ENCODE results near the gene LRRIQ3. TPM values are rescaled to one million over a fixed set of nuclear protein-coding genes. Genes with fewer than 3 reads are reported as not detected.

LRRIQ3 gene
- total RNA-seq, 1 experiment from 2014 or later: 0.26 TPM

DNA sequence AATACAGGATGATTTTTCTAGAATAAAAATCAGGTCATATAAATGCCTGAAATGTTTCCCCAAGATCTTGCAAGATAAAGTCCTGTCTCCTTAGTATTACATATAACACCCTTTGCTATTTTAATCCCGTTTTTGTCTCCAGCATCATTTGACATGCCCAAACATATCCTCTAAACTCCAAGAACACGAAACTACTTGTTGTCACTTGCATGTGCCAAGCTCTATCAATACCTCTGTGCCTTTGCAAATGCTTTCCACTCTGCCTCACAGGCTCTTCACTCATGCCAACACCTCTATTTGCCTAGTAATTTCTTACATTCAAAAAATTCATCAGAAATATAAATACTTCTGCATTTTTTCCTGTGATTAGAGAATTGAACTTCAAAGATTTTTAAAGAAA, 37.9 kb downstream of the LRRIQ3 start:
- H3K27ac Mint-ChIP-seq: no peak overlapping the region

More for the DNA sequence above, 37.9 kb downstream of the LRRIQ3 start:
- Mint-ChIP-seq H3K4me3 (no peak overlapping the region), H3K4me1 (no peaks in the 10 kb centered on the region), H3K9me3 (no peaks in the 10 kb centered on the region), H3K36me3 (ENCODE audit: insufficient read depth in 1 of 3, low read depth in 3 of 3) (no peaks in the 10 kb centered on the region), H3K27me3 (ENCODE audit: low read depth) (peaks cover 3% of the 10 kb centered on the region; the same call in 1 of the 2 replicates)
- Histone ChIP-seq H3K56ac (ENCODE audit: insufficient read length, low read depth, low read length) (no peak overlapping the region), H4K5ac (ENCODE audit: insufficient read length, low read depth, low read length) (no peak overlapping the region), H3K4me2 (ENCODE audit: insufficient read depth, insufficient read length, low read length) (no peak overlapping the region), H2BK15ac (ENCODE audit: low read depth, low read length) (no peak overlapping the region), H3K14ac (ENCODE audit: insufficient read depth, low read length) (no peak overlapping the region), H2BK5ac (ENCODE audit: insufficient read length, low read length) (no peak overlapping the region), H2BK12ac (ENCODE audit: insufficient read length, low read depth, low read length) (no peak overlapping the region), H4K20me1 (ENCODE audit: control insufficient read depth, insufficient read depth, insufficient read length) (no peaks in the 10 kb centered on the region), H2AK5ac (ENCODE audit: insufficient read length, low read length) (no peak overlapping the region), H2BK120ac (ENCODE audit: low read depth, low read length, poor library complexity, severe bottlenecking) (no peak overlapping the region), H4K91ac (ENCODE audit: insufficient read length, low read depth, low read length) (no peak overlapping the region), H3K4me1 (ENCODE audit: insufficient read depth, low read length) (no peaks in the 10 kb centered on the region), H3K9ac (ENCODE audit: extremely low read depth, insufficient read length, low read length) (no peak overlapping the region), H2BK20ac (ENCODE audit: low read depth, low read length, poor library complexity, severe bottlenecking) (no peak overlapping the region), H3K27me3 (ENCODE audit: insufficient read depth, low read length) (no peaks in the 10 kb centered on the region), H3K79me1 (ENCODE audit: insufficient read depth, low read depth, low read length, poor library complexity, severe bottlenecking) (no peaks in the 10 kb centered on the region), H3K23ac (ENCODE audit: insufficient read length, low read depth, low read length) (no peak overlapping the region), H3K9me3 (ENCODE audit: control insufficient read depth, low read depth, low read length) (no peaks in the 10 kb centered on the region), H2AFZ (ENCODE audit: low read length) (no peak overlapping the region), H3K18ac (ENCODE audit: insufficient read length, low read depth, low read length) (no peak overlapping the region), H3K4ac (ENCODE audit: low read depth, low read length) (no peak overlapping the region), H3K79me2 (ENCODE audit: insufficient read depth, low read length) (no peaks in the 10 kb centered on the region), H3K27ac (ENCODE audit: insufficient read length, low read depth, low read length) (no peak overlapping the region), H3T11ph (ENCODE audit: low read length) (no peak overlapping the region), H3K23me2 (ENCODE audit: insufficient read length, low read depth, low read length, poor library complexity, severe bottlenecking) (no peaks in the 10 kb centered on the region), H4K8ac (replicated peaks; ENCODE audit: insufficient read length, low read depth, low read length) (no peak overlapping the region)
- TF ChIP-seq, protein P1, sequence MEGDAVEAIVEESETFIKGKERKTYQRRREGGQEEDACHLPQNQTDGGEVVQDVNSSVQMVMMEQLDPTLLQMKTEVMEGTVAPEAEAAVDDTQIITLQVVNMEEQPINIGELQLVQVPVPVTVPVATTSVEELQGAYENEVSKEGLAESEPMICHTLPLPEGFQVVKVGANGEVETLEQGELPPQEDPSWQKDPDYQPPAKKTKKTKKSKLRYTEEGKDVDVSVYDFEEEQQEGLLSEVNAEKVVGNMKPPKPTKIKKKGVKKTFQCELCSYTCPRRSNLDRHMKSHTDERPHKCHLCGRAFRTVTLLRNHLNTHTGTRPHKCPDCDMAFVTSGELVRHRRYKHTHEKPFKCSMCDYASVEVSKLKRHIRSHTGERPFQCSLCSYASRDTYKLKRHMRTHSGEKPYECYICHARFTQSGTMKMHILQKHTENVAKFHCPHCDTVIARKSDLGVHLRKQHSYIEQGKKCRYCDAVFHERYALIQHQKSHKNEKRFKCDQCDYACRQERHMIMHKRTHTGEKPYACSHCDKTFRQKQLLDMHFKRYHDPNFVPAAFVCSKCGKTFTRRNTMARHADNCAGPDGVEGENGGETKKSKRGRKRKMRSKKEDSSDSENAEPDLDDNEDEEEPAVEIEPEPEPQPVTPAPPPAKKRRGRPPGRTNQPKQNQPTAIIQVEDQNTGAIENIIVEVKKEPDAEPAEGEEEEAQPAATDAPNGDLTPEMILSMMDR (conservative IDR thresholded peaks at IDR 0.05): no peak
- no CpG with 5 or more reads among the region's 2 CpGs for WGBS (ENCODE audit: extremely low coverage, insufficient read length, low lambda C conversion rate)
- DNase-seq: no peak

Measured in H9 (cell line).